Measurements from ENCODE around the gene POPDC2.

The POPDC2 gene

GRCh38 chr3:119672776-119673175 is 12.4 kb upstream of the POPDC2 start:
- no peak for DNase-seq (ENCODE audit: low read depth)

DNA sequence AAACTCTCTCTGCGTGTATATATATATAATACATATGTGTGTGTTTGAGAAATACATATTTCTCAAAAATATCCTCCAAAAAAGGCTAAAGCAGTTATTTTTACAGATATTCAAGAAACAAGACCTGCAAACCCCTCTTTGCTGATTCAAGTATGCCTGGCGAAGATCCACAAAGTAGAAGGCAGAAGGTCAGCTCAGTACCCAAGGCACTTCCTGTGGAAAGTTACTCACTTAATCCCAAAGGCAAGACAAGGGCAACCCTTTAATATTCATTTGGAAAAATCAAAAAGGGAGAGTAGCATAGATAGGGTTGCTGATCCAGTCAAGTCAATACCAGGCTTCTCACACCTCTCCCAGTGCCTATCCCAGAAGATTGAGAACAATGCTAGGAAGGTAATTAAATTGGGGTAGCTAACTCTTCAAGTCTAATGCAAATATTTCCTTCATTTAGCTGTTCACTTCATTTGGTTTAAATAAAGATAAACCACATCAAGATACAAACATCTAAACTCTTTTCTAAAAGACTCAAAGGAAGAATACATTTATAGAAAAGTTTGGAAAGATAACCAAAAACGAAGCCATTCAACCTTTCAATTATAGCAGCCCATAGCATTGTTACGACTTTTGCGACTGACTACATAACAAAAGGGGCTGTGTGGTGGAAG is 9.6 kb upstream of the POPDC2 start:
- no peak for DNase-seq (ENCODE audit: low read depth)

- no peak for DNase-seq (ENCODE audit: low read depth)
Measured at GRCh38 chr3:119665954-119666559, 5.7 kb upstream of the POPDC2 start.

DNA sequence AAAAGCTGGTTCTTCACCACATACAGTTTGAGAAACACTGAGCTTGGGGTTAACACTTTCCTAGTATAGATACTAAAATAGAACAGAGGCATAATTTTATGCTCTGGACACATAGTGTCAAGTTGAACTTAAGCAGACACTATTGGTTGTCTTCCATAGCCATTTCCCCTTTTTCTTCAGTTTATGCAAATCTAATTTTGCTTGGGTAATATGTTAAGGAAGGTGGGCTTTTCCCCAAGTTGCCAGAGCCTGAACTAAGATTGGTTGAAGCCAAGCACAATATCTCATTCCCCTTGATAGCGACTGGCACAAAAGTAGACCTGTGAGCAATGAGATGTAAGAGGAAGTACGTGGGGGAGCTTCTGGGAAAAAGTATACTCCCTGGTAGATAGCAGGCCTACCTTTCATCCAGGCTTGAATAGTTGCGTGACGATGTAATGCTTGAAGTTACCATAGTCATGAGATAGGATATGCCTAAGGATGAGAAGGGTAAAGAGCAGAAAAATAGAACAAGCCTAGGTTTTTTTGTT is 4.5 kb upstream of the POPDC2 start:
- DNase-seq (ENCODE audit: low read depth) = no peak

DNA sequence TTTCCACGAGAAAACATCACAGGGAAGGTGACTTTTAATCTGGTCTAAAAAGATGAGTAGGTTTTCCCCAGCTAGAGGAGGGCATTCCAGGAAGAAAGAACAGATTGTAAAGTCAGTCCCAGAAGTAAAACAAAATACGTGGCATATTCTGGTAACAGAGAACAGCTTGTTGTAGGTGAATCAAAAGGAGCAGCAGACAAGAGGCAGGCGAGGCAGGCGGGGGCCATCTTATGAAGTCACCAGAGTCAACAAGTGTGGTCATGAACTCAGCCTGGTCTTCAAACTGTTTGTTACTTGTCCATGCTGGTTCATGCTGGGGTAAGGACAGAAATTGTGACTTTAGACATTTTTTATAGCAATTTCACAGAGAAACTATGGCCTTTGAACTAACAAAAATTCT is 4.0 kb upstream of the POPDC2 start:
- no peak for DNase-seq (ENCODE audit: low read depth)

DNA sequence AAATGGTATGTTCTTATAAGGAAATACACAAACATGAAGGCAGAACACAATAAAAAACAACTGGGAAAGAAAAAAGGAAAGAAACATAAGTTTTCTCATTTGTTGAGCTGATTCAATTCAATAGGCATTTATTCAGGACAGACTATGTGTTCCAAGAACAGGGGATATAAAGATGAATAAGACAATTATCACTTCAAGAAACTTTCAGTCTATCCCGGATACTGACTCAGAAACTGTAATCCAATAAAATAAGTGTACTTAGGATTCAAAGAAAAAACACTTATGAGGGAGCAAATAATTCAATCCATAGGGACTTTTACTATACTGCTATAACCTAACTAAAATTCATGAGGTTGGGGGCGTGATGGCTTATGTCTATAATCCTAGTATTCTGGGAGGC is 3.5 kb upstream of the POPDC2 start:
- DNase-seq (ENCODE audit: low read depth) = no peak

DNA sequence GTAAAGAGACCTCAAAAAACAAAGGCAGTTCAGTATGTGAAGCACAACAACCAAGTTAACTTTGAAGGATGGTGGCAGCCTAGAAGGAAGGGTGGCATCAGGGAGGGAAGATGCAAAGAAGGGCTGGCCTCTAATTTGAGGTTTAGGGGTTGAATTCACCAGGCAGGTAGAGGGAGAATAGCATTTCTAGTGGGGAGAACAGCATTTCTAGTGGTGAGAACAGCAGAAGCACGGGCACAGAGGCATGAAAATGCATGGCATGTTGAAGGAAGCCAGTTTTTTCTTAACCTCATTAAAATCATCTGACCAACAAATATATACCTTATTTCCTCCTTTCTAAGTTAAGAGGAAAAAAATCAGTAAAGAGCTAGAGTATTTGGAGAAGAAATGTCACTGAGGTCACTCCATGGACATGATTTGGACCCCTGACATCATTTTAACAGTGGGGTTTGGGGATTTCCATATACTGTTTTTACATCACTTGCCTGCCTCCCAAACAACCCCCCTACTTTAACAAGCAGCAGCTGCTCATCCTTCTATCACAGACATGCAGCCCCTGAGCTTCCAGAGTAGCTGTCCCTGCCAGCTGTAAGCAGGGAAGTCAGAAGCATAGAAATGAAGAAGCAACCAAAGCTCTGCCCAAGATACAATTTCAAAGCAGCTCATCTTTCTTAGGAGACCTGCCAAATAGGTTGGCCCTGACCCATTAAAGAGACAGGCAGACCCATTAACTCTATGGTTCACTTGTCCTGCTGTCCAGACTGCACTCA is 2.4 kb upstream of the POPDC2 start:
- peak; percentile 57 for DNase-seq (ENCODE audit: low read depth)

DNA sequence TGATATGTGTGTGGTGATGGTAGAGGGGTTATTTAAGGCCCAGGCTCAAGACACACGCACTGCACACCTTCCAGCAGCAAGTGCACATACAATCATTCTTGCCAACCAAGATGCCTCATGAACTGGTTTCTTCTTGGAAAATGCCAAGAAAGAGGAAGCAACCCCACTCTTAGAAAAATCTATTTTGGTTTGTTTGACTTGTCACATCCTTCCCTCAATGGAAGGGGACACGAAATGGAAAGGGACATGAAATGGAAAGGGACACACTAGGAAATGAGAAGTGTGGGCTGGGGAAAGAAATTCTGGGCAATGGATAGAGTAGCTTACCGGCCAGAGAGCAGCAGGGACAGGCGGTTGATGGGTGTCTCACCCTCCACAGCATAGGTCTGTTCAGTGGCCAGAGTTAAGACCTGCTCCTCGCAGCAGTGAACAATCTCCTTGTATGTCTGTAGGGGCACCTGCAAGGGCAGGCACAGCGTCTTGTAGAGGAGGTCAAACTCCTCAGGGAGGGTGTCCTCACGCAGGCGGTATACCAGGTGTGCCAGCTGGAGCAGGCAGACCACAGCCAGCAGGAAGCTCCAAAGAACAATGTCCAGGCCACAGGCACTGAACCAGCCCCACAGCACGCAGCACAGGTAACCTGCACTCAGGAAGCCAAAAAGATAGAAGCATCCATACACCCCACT is 640 bp downstream of the POPDC2 start:
- no peak for DNase-seq (ENCODE audit: low read depth)

- DNase-seq (ENCODE audit: low read depth) = no peak
Measured at GRCh38 chr3:119658994-119659393, 1.4 kb downstream of the POPDC2 start.

- no peak for DNase-seq (ENCODE audit: low read depth)
Measured at GRCh38 chr3:119657887-119658702, 2.3 kb downstream of the POPDC2 start.

DNA sequence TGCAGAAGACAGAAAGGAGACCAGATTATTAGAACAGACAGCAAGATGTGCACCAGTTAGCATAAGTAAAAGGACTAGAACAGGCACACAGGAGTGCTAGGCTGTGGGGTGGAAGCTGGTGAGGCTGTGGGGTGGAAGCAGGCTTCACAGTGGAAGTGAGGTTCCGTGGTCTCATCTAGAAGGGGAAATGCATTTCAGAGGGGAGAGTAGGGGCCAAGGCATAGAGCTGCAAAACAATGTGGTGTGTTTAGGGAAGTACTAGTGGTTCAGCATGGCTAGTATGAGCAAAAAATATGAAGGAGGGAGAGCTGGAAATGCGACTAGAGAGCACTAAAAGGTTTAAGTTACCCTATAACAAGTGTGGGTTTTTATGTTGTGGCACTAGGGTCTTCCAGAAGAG is 6.5 kb downstream of the POPDC2 start:
- DNase-seq (ENCODE audit: low read depth) = no peak

DNA sequence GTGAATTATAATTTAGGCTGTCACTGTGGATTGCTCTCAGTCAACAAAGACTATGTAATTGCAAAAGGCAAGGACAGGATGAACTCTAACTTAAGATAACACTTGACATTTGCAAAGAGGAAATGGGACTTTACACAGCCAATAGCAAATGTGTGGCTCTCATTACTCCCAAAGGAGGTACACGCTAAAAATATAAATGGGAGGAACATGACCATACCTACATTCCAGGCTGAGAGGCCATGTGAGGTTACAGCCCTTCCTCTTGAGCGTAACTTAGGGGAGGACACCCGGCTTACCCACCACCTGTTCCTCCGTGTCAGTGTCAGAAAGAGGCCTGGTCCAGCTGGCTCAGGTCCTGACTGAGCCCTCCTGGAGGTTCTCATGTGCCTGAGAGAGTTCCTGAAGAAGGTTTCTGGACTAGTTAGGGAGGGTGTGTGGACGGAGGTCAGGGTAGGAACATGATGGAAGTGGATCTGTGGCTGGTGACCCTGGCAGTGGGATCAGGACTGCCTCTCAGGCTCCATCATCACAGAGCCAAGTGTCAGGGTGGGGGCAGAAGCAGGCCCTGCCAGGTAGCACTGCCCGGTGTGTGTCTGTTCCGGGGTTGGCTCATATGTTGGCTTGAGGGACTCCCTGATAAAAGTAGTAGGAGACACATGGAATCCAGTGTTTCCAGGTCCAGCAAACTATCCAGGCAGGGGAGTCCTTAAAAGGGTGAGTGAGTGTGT is 7.9 kb downstream of the POPDC2 start:
- DNase-seq (ENCODE audit: low read depth) = no peak

DNA sequence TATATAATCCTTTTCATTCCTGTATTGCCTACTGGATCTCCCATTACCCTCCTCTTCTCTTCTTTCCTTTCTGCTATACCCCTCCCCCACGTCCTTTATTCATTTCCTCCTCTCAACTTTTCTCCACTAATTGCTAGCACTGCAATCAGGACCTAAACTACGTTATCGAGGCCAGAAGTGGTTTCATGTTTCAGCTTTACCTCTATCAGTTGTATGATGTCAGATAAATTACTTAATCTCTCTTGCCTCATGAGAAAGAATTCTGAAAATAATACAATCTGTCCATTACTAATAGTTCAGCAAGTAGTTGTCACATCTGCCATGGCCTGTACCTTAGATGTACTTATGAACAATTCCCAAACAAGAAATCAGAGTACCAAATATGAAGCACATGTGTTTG is 10.6 kb downstream of the POPDC2 start:
- no peak for DNase-seq (ENCODE audit: low read depth)

DNA sequence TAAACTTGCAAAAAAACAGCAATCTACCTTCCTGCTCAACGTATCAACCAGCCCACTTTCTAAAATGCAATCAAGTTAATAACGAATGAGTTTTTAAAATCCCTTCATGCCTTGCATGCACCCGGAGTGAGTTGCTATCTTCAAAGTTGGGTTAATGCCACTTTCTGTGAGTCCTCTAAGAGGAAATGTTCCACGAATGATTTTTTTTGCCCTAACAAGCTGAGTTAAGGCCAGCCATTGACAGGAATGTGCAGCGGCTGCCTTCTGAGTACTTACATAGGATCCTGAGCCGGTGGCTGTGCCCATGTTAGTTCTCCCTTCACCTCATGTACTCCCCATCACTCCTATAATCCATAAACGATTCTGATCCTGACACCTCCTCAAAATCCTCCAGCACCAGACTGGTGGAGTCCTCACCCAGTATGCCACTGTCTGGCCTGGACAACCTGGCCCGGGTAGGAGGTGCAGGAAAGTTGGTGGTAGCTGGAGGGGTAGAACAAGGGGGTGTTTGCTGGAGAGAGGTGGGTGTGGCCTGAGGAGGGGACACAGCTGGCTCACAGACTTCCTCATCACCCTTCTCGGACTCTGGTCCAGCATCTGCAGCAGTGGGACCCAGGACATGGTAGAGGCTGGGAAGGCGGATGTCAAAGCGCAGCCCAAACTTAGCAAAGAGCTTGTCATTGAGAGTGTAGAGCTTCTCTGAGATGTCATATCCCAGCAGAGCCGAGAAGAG is 12.4 kb downstream of the POPDC2 start:
- no peak for DNase-seq (ENCODE audit: low read depth)

DNA sequence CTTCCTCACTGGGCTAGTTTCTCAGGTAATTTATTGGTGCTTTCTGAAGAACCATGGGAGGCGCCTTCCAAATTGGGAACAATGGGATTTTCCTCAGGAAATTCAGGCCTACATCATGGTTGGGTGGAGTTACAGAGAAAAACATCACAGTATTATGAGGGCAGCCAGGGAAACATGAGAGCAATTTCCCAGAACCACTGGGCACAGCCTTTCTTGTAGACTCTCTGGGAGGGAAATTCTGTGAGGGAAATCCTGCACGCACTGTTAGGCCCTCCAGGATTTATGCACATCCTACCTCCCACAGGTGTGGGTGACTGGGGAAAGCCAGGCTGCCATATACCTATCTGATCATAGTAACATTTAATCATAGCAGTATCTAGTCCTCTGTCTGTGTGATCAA is 13.2 kb downstream of the POPDC2 start:
- no peak for DNase-seq (ENCODE audit: low read depth)

- no peak for DNase-seq (ENCODE audit: low read depth)
Measured at GRCh38 chr3:119645813-119646212, 14.6 kb downstream of the POPDC2 start.

- no peak for DNase-seq (ENCODE audit: low read depth)
Measured at GRCh38 chr3:119644481-119644880, 15.9 kb downstream of the POPDC2 start.

DNA sequence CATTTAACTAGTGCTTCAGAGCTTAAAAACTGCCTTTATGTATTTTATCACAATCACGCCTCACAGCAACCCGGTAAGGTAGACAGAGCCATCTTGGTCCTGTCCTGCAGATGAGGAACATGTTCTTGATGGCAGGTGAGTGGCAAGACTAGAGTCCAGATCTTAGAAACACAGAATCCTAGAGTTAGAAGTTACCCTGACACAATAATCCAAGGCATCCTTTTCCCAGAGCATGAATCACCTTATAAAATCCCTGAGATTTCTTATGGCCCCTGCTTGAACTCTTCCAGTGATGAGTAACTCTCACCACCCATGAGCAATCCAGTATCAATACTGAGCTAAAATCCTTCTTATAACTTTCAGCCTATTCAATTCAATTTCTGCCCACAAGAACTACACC is 16.9 kb downstream of the POPDC2 start:
- DNase-seq (ENCODE audit: low read depth) = no peak

DNA sequence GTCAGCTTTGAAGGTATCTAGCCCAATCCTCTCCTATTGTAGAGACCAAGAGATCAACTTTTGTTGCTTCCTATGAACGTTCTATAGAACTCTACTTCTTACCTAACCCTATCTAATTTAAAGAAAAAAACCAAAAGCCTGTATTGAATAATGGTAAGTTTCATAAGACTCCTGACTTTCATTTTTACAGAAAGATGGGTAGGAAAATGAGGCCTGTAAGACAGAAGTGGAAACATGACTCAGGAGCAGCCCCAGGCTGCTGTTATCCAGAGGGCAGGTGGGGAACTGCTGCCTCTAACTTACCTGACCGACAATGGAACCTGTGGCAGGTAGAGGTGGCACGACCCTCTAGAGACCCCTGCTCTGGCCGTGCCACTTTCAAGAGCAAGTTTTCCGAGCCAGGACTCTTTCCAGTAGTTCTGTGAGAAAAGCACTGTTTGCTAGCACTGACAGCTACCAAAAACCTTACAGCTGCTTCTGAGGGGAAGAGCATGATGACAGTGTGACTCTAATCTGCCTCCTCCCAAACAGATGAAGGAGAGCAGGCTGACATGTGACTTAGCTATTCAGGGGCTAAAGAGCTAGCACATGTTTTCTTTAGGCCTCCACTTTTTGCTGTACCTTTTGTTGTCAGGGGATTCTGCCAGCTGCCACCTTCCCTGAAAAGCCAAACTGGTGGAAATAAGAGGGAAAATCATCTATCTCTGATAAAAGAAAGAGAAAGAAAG is 17.5 kb downstream of the POPDC2 start:
- no peak for DNase-seq (ENCODE audit: low read depth)

DNA sequence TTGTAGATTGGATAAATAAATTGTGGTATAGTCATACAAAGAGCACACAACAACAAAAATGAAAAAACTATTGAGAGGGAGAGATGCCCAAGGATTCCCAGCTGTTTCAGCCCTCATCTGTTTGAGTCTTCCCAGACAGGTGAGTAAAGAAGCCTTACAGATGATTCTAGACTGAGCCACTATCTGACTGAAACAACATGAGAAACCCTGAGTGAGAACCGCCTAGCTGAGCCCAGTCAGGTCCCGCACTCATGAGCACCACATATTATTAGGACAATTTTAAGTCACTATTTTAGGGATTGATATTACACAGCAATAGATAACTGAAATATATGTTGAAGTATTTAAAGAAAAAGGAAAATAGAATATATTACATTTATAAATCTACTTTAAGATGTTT is 19.0 kb downstream of the POPDC2 start:
- DNase-seq (ENCODE audit: low read depth) = no peak
